Peyer's patch (tissue), 4 donors: ENCODE results near the gene MC1R.

Experiments used
- CTCF ChIP-seq, 6 experiments: fragments of 450-650 bp in 4 of 6; fragments of 200-600 bp in 2 of 6; sonication (generic) in 1 of 6; IDR thresholded peaks; one replicate each; pipeline ENCODE4 v1.5.1; 2017 to 2019; ENCODE audit warnings: antibody characterized with exemption in 6 of 6, mild to moderate bottlenecking in 3 of 6, moderate library complexity in 1 of 6
- POLR2A ChIP-seq, 2 donors: fragments of 450-650 bp; IDR thresholded peaks; one replicate each; pipeline ENCODE4 v1.5.1; 2017; ENCODE audit warnings: antibody characterized with exemption in 2 of 2, mild to moderate bottlenecking in 2 of 2, moderate library complexity in 2 of 2

GRCh38 chr16:89904606-89905510 is 13.8 kb upstream of the MC1R start:
- TF ChIP-seq CTCF (IDR thresholded peaks at IDR 0.05) (no peak), POLR2A (IDR thresholded peaks at IDR 0.05) (no peak)
